ENCODE measurements around the gene TGIF1.

GRCh38 chr18:3426074-3426473, 23.9 kb upstream of the TGIF1 start:
- TF ChIP-seq CTCF (conservative IDR thresholded peaks at IDR 0.05; ENCODE audit: low read length) = no peak
- no peak for TF ChIP-seq EZH2phosphoT487 (IDR thresholded peaks at IDR 0.05; ENCODE audit: borderline replicate concordance)

Measured in Loucy (cell line).